Fibroblast of villous mesenchyme (primary cell): ENCODE data around the gene GPX7. TPM values are rescaled to one million over a fixed set of nuclear protein-coding genes. Genes with fewer than 3 reads are reported as not detected.

Experiments used
- DNase-seq: peaks from one replicate; pipeline ENCODE4 v3.0.0-alpha.2; 2010; ENCODE audit warnings: low read depth
- H3K4me3 ChIP-seq: 2 replicates; pipeline ENCODE4 v1.5.1; 2011; ENCODE audit warnings: low read depth, mild to moderate bottlenecking, low read length
- CTCF ChIP-seq: IDR thresholded peaks from 2 replicates; pipeline ENCODE4 v1.5.1; 2012; ENCODE audit warnings: low read depth, mild to moderate bottlenecking, low read length; ENCODE audit not compliant: insufficient read depth
- total RNA-seq: library from RNA; depleted of rRNA; stranded (reverse); fragments of >200 nt; gene quantifications from 2 replicates; pipeline ENCODE4 v1.2.3, GENCODE V29; 2012

GPX7 gene
- total RNA-seq: 52.8 and 64.8 TPM in 2 replicates

- peak within 1 kb of the TSS; percentile 50 for H3K4me3 ChIP-seq
- DNase-seq: peak; percentile 56
- no peak for TF ChIP-seq CTCF
These were observed at the start of gene GPX7 for GRCh38 chr1:52601991-52602855. GPX7 (plus strand) TSS chr1:52602371; CDS start chr1:52602410, 39 bp downstream.

DNA sequence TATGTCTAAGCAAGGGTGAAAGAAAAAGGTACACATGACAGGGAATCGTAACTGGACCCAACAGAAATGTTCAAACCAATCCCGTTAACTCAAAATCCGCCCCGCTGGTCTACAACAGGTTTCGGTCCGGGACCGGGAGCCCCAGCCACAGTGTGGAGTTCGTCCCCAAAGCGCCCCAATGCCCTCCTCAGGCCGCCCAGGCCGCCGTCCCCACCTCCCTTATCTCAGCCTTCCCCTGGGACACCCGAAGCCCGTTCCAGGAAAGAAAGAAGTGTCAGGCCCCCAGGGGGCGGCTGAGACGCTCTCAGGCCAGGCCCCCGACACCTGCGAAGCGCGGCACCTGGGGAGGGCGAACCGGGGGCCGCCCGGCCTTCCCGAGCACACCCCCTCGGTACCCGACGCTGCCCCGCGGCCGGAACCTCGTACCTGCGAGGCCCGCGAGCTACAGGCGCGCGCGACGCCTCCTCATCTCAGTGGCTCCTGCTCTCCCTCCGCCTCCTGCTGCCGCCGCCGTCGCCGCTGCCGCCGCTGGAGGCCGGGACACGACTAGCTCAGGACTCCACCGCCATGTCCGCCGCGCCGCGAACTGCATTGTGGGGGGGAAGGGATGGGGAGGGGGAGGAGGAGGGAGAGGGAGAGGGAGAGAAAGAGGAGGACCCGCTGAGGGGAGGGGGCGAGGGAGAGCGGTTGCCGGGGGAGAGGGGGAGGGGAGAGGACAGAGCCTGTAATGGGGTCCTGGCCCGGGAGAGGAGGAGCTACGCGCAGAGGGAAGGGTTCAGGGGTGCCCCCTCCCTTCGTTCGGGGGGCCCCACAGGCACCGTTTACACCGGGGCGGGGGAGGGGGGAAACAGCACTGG is 49.4 kb upstream of the GPX7 start, which contains the start of gene TUT4:
Gene TUT4 (minus strand): TSS at position 588 of the 857 bp plus-strand sequence. CDS start 26,812 bp downstream, outside the sequence.
- peak; percentile 82 for DNase-seq
- peak within 1 kb of the TSS; percentile 92 for H3K4me3 ChIP-seq
- no peak for TF ChIP-seq CTCF

DNA sequence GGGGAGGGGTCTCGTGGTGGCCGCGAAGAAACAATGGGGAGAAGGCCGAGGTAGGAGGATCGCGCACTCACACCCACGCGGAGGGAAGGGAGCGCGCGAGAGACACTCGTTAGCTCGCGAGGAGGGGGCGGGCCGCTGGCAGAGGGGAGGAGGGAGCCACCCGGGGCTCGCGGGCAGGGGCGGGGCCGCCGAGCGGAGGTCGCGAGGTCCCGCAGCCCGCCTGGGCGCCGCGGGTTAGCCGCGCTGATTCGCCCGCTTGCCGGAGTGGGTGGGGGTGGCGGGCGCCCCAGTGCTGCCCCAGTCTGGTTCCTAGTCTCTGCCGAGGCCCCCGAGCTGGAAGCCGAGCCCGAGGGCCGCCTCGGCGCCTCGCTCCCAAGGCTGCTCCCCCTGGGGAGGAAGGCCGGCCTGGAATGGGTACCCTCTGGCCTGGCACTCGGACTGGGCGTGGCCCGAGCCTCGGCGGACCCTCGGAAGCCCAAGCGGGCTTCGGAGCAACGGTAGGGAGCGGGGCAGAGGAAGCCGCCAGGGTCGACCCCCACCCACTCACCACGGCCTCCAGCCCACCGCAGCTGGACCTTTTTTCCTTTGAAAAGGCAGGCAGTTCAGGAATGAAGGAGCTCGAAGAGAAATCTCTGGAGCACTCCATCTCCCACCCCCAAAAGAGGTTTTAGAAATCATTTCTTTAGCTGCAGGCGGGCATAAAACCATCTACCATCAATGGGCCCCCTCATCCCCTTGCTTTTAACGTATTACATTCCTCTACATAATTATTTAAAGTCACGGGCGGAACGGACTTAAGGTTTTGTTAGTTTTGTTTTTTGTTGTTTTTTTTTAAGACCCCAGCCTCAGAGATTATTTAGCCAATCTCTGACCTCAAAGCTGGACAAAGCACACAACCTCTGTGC is 48.6 kb upstream of the GPX7 start:
- H3K4me3 ChIP-seq: peak overlapping the region; percentile 92
- no peak for TF ChIP-seq CTCF
- DNase-seq: peak; percentile 86

DNA sequence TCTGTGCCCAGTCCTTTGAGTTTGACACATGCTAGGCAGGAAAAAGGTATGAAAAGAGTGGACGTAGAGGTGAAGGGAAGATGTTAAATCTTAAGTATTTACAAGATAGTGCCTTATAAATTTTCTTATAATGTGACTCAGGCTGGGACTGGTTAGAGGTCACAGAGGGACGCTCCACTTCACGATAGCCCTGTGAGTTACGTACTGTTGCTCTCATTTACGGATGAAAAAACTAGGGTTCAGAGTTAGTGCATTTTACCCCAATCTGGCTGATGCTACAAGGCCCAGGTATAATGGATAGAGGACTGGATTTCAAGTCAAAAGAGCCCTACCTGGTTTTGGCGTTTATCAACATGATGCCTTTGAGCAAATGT is 47.9 kb upstream of the GPX7 start:
- DNase-seq: no peak
- peak overlapping the region; percentile 92 for H3K4me3 ChIP-seq
- TF ChIP-seq CTCF: no peak

DNA sequence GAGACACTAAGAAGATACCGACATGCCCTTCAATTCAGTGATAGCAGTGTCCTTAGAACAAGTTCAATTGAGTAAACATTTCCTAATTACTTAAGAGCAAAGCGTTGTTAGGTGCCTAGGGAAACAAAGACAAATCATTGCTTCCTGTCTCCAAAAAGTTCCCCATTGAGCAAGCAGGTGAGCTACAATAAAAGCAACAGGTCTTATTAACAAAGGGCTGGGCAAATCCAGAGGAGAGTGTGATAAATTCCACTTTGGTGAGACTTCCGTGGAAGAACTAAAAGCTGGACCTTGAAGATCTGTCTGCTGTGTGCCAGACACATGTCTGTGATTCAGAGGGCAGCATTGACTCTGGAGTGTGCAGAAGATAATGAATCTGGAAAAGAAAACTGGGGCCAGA is 47.4 kb upstream of the GPX7 start:
- H3K4me3 ChIP-seq: no peak overlapping the region
- no peak for DNase-seq

More for the DNA sequence above, 47.4 kb upstream of the GPX7 start:
- TF ChIP-seq CTCF: no peak
